ENCODE data around the gene TNFAIP3.

Gene TNFAIP3

DNA sequence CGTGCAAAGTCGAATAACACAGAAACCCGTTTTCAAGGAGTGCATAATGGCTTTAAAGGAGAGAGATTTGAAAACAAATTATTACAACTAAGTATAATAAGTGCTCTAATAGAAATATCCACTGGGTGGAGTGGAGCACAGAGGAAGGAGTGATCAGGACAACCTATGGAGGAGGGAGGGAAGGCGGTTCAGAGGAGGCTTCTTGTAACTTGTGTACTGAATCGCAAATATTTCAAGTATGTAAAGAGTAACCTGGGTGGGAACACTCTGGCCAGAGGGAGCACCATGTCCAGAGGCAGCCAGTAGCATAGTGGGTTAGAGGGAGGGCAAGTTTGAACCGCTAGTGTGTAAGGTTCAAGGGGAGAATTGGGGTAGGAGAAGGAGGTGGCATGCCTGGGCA lies 21.6 kb upstream of the TNFAIP3 start:
- DNase-seq: no peak

GRCh38 chr6:137846274-137846673 lies 20.8 kb upstream of the TNFAIP3 start:
- no peak for DNase-seq

DNA sequence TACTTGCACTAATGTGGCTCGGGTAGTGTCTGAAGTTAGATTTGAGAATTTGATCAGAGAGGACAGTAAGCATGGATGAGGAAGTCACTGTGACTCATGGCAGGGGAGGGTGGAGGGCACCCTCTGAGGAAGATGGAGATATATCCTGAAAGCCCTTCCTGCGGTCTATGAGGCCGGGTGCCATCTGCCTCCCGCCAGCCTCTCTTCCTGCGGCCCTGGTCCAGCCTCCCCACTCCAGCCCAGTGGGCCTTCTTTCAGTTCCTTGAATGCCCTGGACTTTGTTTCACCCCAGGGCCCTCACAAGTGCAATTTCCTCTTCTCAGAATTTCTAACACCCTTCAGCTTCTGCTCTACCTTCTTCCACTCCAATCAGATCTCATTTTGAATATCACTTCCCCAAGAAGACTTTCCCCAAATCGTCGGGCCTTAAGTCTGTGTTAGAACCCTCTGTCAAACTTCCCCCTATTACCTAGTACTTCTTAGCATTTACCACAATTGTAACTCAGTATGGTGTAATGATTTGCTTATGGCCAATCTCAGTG lies 20.2 kb upstream of the TNFAIP3 start:
- DNase-seq: no peak

DNA sequence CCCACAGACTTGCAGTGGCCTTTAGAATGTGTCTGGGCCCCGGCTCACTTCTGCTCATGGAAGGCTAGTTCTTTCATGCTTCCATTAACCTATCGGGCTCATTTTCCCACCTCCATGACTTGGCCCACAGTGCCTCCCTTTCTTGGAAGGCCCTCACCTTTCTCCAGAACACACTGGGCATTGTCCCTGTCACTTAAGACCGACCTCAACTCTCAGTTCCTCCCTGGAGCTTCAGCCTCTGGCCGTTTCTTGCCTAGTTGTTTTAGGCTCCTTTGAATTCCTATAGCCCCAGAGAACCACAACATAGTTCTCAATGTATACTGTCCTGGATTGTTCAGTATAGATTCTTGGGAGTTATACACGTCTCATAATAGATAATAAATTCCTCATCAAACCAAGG lies 19.3 kb upstream of the TNFAIP3 start:
- no peak for DNase-seq

- no peak for DNase-seq
Observed at GRCh38 chr6:137848672-137849071, 18.4 kb upstream of the TNFAIP3 start.

DNA sequence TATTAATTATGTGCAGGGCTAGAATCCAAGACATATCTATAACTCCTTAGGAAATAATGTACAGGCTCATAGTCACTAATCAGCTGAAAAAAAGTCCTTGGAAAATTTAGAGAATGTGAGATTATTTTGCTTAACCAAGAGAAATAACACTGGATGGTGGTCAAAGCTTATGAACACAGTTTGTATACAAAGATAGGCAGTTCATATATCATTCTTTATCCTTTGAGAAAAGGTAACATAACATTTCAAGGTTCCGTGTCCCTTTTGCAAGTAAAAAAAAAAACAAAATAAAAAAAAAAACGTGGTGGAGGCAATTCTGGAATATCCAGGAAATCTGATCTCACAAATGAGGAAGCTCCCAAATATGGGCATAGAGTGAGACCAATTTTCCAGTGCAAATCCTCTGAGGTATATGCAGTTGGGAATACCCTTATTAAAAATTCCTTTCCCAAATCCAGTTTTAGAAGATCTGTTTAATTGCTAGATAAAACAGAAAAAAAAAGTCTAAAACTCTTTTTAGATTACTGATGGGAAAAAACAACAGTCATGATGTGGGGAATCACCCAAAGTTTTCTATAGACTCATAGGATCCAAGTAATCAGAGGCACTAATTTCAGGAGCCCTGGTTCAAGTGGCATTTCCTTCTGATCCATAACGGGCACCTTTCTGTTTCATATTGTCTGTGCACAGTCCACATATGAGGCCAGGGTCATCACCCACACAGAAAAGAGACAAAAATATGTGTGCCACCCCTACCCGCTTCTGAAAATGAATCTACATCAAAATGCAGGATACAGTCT lies 17.7 kb upstream of the TNFAIP3 start:
- DNase-seq: peak in 1 of 2 experiments; percentile 61

- peak in 1 of 2 experiments; percentile 46 for DNase-seq
Observed at GRCh38 chr6:137849981-137850714, 16.9 kb upstream of the TNFAIP3 start.

- peak in 1 of 2 experiments; percentile 50 for DNase-seq
Observed at GRCh38 chr6:137850816-137851602, 16.1 kb upstream of the TNFAIP3 start.

DNA sequence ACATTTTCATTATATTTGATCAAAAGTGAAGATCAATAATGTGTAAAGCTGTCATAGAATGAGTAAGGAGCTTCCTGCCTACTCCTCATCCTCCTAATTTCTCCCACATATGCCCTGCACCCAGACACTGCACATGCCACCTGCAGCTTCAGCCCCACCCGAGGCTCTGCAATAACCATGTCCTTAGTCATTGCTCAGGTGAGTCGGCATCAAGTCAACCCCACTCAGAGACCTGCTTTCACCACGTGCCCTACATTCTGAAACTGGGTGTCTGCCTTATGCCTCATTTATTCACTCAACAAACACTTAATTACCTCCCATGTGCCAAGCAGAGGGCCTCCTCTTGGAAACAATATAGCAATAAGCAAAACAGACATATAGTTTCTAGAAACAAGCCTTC lies 15.4 kb upstream of the TNFAIP3 start:
- DNase-seq: no peak

DNA sequence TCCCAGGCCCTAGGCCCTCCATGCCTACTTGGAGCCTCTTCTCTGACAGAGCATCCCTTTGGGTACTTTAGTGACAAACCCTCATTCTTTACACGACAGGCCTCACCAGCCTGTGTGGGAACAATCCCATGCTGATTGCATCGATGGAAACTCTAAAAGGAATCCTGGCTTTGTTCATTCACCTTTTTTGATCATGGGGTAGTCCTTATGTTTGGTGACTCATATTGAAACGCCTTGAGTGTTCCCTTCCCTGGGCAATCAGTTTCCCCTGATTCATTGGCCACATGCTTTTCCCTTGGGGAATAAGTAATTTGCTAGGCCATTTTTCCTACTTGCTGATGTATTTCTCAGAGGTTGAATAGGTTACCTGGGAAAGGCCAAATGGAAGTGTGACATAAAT lies 14.7 kb upstream of the TNFAIP3 start:
- no peak for DNase-seq

DNA sequence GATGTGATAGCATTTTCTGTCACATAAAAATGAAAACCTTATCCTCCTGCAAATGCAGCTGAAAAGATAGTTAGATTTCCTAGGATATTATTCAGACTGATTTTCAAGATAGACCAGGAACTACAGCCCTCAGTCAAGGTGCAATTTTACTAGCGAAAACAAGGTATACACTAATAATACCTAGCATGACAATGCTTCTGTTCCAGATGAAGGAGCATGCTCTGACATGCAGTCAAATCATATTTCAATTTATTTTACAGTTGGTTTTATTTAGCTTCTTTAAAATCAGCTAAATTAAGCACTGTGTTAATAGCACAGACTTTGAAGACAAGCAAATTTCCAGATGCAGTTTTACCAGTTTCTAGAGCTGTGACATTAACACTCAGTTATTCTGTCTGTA lies 14.2 kb upstream of the TNFAIP3 start:
- DNase-seq: no peak

DNA sequence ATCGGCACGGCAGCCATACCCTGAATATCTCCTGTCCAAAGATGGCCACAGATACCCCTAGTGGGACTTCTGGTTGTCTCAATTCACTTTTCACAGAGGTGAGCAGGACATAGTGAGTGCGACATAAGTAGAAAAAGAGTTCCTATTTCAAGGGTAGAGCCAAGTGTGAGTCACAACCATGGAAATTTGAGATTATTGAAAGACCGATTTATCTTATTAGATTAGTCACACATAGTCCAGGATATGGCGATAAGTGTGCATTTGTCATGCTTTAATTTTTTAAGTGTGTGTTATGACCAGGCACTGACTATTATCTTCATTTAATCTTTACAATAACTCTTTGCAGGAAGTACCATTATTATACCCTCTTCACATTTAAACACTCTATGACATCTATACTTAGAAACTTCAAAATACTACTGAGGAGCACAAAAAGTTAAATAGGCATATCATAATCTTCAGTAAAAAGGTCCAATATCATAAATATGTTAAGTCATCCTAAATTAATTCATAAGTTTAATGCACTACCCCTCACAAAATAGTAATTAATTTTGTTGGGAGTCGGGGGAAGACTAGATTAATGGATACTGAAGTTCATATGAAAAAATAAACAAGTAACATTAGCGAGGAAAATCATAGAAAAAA lies 13.4 kb upstream of the TNFAIP3 start:
- DNase-seq: no peak

DNA sequence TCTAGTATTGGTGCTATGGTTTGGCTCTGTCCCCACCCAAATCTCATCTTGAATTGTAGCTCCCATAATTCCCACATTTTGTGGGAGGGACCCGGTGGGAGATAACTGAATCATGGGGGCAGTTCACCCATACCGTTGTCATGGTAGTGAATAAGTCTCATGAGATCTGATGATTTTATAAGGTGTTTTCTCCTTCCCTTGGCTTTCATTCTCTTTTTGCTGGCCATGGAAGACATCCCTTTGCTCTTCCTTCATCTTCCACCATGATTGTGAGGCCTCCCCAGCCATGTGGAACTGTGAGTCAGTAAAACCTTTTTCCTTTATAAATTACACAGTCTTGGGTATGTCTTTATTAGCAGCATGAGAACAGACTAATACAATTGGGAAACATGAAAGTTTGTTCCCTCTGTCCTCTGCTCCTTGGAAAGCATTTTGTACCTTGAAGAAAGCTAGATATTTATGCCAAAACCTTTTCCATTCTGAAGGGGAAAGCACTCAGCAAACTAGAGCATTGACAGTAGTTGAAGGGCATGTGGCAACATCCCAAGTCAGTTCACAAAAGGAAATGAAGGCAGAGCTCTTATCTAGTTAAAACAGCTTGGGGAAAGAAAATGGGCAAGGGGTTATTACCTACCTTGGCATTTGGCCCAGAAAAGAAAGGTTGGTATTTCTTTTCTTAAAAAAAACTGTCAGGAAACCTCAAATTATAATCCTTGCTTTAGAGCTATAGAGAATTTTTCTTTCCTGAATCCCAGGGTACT lies 10.7 kb upstream of the TNFAIP3 start:
- no peak for DNase-seq

DNA sequence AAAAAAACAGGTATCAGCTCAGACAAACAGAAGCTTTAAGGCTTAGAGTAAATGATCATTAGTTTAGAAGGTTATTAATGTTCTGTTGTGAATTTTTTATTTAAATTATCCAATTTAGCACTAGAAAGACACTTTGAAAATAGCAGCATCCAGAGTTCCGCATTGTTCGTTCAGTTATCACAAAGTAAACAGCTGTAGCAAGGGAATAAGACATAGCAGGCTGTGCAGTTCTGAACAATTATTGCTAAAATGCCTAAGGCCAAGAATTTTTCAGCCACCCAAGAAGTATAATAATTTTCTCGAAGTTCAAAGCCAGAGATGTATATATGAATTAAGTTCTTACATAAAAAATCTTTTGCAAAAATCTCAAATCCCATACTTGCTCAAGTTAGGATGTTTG lies 8.0 kb upstream of the TNFAIP3 start:
- no peak for DNase-seq

- DNase-seq: no peak
Observed at GRCh38 chr6:137860394-137861005, 6.6 kb upstream of the TNFAIP3 start.

DNA sequence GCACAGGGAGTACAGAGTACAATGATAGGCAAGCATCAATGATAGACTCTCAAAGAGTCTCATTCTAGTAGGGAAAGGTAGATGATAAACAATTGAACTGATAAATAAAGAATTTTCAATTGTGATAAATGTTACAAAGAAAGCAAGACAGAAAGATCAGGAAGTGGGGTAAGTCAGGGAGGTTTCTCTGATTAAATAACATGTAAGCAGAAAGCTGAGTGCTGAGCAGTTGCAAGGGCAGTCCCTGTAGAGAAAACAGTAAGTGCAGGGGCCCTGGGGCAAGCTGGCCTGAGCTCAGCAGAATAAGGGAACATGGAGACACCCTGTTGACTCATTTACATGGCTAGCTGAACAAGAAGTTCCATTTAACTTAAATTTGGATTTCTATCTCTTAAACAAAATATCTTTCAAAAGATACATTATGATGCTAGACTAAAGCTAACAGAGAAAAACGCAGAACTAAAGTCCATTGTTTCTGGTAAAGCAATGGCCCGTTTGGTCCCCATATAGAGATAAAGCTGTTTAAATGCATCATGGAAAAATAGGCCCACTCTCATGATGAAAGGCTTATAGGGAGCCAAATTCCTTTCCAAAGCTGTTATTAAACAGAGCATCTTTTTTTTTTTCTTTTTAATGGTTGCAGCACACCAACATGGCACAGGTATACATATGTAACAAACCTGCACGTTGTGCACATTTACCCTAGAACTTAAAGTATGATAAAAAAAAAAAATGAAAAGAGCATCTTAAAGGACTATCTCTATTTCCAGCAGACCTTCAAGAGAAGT lies 5.3 kb upstream of the TNFAIP3 start:
- DNase-seq: no peak

- no peak for DNase-seq
Observed at GRCh38 chr6:137862419-137863090, 4.5 kb upstream of the TNFAIP3 start.

GRCh38 chr6:137863091-137863797 lies 3.8 kb upstream of the TNFAIP3 start:
- DNase-seq: no peak

DNA sequence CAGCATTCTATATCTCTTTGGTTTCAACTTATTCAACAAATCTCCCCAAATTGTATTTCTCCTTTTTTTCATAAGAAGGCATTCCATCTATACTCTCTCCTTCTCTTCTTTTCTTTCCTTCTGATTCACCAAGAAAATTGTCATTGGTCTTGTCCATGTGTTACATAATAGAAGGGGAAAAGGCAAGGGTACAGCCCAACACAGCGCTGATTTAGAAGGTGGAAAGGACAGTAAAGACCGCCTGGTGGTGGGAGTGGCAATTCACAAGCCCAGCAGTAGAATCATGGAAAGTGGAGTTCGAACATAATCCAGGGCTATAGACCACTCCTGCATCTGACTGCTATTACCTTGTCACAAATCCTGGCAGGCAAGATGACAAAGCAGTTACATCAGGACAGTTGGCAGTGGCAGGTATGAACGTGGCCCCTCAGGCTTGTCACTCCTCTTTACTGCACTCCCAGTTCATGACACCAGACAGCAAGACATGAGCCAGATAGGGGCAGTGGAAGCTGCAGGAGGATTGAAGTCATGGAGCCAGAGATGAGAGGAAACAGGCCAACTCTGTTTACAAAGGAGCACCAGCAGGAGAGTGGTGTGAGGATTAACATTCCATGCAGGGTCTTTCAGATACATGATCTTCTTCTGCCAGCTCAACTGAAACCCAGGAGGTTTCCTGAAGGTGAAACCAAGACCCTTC lies 2.1 kb upstream of the TNFAIP3 start:
- no peak for DNase-seq
